HepG2 (cell line): ENCODE data around the gene PSMB2. TPM values are rescaled to one million over a fixed set of nuclear protein-coding genes. Genes with fewer than 3 reads are reported as not detected.

Experiments used
- CBX1 ChIP-seq: IDR thresholded peaks from one replicate; pipeline ENCODE4 v1.6.1; 2016; ENCODE audit warnings: antibody characterized with exemption, low read depth
- FOXA1 ChIP-seq, 2 experiments: fragments of 450-650 bp in 1 of 2; sonication (generic) in 1 of 2; formaldehyde crosslinking in 1 of 2; IDR thresholded peaks; 2 replicates each; pipeline versions ENCODE4 v1.4.0 to v1.6.1; 2016 to 2020; ENCODE audit warnings: missing genetic modification reagents in 1 of 2
- GPN1 ChIP-seq: sonication (generic); formaldehyde crosslinking; IDR thresholded peaks from 2 replicates; pipeline ENCODE4 v1.5.1; 2020; ENCODE audit warnings: missing genetic modification reagents, borderline replicate concordance
- IRF2 ChIP-seq: IDR thresholded peaks from 2 replicates; pipeline ENCODE4 v1.6.1; 2018; ENCODE audit warnings: missing genetic modification reagents, missing compliant biosample characterization
- JUNB ChIP-seq: sonication (generic); formaldehyde crosslinking; IDR thresholded peaks from 2 replicates; pipeline ENCODE4 v1.8.0; 2022; ENCODE audit warnings: missing genetic modification reagents, mild to moderate bottlenecking, borderline replicate concordance
- KAT7 ChIP-seq: IDR thresholded peaks from 2 replicates; pipeline ENCODE4 v1.6.1; 2018; ENCODE audit warnings: borderline replicate concordance, missing compliant biosample characterization
- RAD21 ChIP-seq: fragments of 450-650 bp; formaldehyde crosslinking; IDR thresholded peaks from 2 replicates; pipeline ENCODE4 v1.5.0; 2020; ENCODE audit warnings: mild to moderate bottlenecking
- SOX6 ChIP-seq, 2 experiments: fragments of 450-650 bp in 1 of 2; sonication (generic) in 1 of 2; formaldehyde crosslinking in 1 of 2; IDR thresholded peaks; 2 replicates each; pipeline versions ENCODE4 v1.4.0 to v1.6.1; 2017 to 2020; ENCODE audit warnings: antibody characterized with exemption in 1 of 2, mild to moderate bottlenecking in 1 of 2, missing genetic modification reagents in 1 of 2
- STAG1 ChIP-seq: sonication (generic); formaldehyde crosslinking; IDR thresholded peaks from 2 replicates; pipeline ENCODE4 v1.4.0; 2020; ENCODE audit warnings: missing genetic modification reagents
- TBX2 ChIP-seq: sonication (generic); formaldehyde crosslinking; IDR thresholded peaks from 2 replicates; pipeline ENCODE4 v1.5.0; 2020; ENCODE audit warnings: missing genetic modification reagents, mild to moderate bottlenecking, borderline replicate concordance
- ZNF44 ChIP-seq: sonication (generic); formaldehyde crosslinking; IDR thresholded peaks from 2 replicates; pipeline ENCODE4 v1.5.1; 2020; ENCODE audit warnings: mild to moderate bottlenecking, missing genetic modification reagents
- ZNF501 ChIP-seq: sonication (generic); formaldehyde crosslinking; IDR thresholded peaks from 2 replicates; pipeline ENCODE4 v1.5.1; 2020; ENCODE audit warnings: mild to moderate bottlenecking, moderate library complexity, missing genetic modification reagents
- ZNF616 ChIP-seq: sonication (generic); formaldehyde crosslinking; IDR thresholded peaks from 2 replicates; pipeline ENCODE4 v1.5.0; 2020; ENCODE audit warnings: low read depth, mild to moderate bottlenecking, missing genetic modification reagents
- ZNF619 ChIP-seq: sonication (generic); formaldehyde crosslinking; IDR thresholded peaks from 2 replicates; pipeline ENCODE4 v1.4.0; 2020; ENCODE audit warnings: mild to moderate bottlenecking, missing genetic modification reagents
- ZZZ3 ChIP-seq: sonication (generic); formaldehyde crosslinking; IDR thresholded peaks from 2 replicates; pipeline ENCODE4 v1.4.0; 2020; ENCODE audit warnings: missing genetic modification reagents, mild to moderate bottlenecking, borderline replicate concordance
- polyA plus RNA-seq, 8 experiments: library from polyadenylated mRNA; depleted of rRNA in 3 of 8; stranded (reverse) in 7 of 8; unstranded in 1 of 8; fragments of >200 nt; fragmentation: Illumina TruSeq in 4 of 8; extraction: Trizol in 4 of 8; gene quantifications; 2 replicates each; pipeline versions ENCODE4 v1.2.1 to v1.2.3, GENCODE V29; 2011 to 2016; ENCODE audit warnings: low read depth in 4 of 8, missing spikeins in 1 of 8, mixed read lengths in 1 of 8; ENCODE audit not compliant: insufficient read depth in 1 of 8
- total RNA-seq, 5 experiments: library from RNA; depleted of rRNA; stranded (reverse); fragments of >200 nt; fragmentation: Illumina TruSeq; extraction: Trizol; gene quantifications; 2 replicates each; pipeline ENCODE4 v1.2.3, GENCODE V29; 2016; ENCODE audit warnings: low read depth in 1 of 5
- TF ChIP-seq, protein P1 (sequence below): IDR thresholded peaks from 2 replicates; pipeline ENCODE4 v1.6.1; 2018; ENCODE audit warnings: missing genetic modification reagents
- TF ChIP-seq, protein P2 (sequence below): sonication (generic); formaldehyde crosslinking; IDR thresholded peaks from 2 replicates; pipeline ENCODE4 v1.5.1; 2020; ENCODE audit warnings: mild to moderate bottlenecking, moderate library complexity, missing genetic modification reagents
- TF ChIP-seq, protein P3 (sequence below): sonication (generic); formaldehyde crosslinking; IDR thresholded peaks from 2 replicates; pipeline ENCODE4 v1.5.0; 2020; ENCODE audit warnings: mild to moderate bottlenecking, missing genetic modification reagents, moderate library complexity

Gene PSMB2
- total and polyA plus RNA-seq, 2 of the 13 experiments (the other 11 are each of a cell fraction or from before 2014, with no cell fraction given) = 60.6 to 62.2 TPM

DNA sequence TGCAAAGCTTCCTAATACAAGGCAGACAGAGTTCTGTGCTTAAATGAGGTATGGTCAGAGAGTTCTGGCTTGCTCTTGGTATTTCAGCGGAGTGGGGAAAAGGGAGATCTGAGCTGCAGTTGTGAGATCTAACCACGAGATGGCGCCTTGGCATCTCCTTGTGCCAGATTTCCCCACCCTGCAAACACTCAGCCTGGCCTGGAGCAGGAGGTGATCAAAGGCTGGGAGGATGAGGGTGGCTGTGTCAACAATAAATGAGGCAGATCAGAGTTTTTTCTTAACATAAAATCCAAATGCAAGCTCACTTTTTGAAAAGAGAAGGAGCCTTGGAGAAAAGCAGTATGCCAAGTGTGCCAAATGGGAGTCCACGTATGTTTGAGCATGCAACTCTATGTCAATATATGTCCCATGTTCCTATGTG is 72.3 kb downstream of the PSMB2 start (continued):
- TF ChIP-seq ZNF501 (CRISPR knock-in tag) (0 out of 2 replicates have a peak, but pooled peaks have one; percentile 22), JUNB (no peak), TBX2 (0 out of 2 replicates have a peak, but pooled peaks have one; percentile 27), IRF2 (0 out of 2 replicates have a peak, but pooled peaks have one; percentile 23), GPN1 (CRISPR knock-in tag) (no peak), ZNF44 (CRISPR knock-in tag) (0 out of 2 replicates have a peak, but pooled peaks have one; percentile 79), ZZZ3 (CRISPR knock-in tag) (no peak), STAG1 (CRISPR knock-in tag) (peak; percentile 95), ZNF616 (CRISPR knock-in tag) (no peak), ZNF619 (CRISPR knock-in tag) (0 out of 2 replicates have a peak, but pooled peaks have one; percentile 67), CBX1 (no peak), SOX6 (IDR thresholded peaks at IDR 0.05) (no peak), SOX6 (CRISPR knock-in tag; IDR thresholded peaks at IDR 0.05) (0 out of 2 replicates have a peak, but pooled peaks have one; percentile 14), KAT7 (no peak), RAD21 (CRISPR knock-in tag) (peak; percentile 87), FOXA1 (IDR thresholded peaks at IDR 0.05) (no peak), FOXA1 (CRISPR knock-in tag; IDR thresholded peaks at IDR 0.05) (0 out of 2 replicates have a peak, but pooled peaks have one; percentile 30)
- TF ChIP-seq, protein P1, sequence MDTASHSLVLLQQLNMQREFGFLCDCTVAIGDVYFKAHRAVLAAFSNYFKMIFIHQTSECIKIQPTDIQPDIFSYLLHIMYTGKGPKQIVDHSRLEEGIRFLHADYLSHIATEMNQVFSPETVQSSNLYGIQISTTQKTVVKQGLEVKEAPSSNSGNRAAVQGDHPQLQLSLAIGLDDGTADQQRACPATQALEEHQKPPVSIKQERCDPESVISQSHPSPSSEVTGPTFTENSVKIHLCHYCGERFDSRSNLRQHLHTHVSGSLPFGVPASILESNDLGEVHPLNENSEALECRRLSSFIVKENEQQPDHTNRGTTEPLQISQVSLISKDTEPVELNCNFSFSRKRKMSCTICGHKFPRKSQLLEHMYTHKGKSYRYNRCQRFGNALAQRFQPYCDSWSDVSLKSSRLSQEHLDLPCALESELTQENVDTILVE (CRISPR knock-in tag) = no peak
- TF ChIP-seq, protein P2, sequence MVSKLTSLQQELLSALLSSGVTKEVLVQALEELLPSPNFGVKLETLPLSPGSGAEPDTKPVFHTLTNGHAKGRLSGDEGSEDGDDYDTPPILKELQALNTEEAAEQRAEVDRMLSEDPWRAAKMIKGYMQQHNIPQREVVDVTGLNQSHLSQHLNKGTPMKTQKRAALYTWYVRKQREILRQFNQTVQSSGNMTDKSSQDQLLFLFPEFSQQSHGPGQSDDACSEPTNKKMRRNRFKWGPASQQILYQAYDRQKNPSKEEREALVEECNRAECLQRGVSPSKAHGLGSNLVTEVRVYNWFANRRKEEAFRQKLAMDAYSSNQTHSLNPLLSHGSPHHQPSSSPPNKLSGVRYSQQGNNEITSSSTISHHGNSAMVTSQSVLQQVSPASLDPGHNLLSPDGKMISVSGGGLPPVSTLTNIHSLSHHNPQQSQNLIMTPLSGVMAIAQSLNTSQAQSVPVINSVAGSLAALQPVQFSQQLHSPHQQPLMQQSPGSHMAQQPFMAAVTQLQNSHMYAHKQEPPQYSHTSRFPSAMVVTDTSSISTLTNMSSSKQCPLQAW = 0 out of 2 replicates have a peak, but pooled peaks have one; percentile 38
- TF ChIP-seq, protein P3, sequence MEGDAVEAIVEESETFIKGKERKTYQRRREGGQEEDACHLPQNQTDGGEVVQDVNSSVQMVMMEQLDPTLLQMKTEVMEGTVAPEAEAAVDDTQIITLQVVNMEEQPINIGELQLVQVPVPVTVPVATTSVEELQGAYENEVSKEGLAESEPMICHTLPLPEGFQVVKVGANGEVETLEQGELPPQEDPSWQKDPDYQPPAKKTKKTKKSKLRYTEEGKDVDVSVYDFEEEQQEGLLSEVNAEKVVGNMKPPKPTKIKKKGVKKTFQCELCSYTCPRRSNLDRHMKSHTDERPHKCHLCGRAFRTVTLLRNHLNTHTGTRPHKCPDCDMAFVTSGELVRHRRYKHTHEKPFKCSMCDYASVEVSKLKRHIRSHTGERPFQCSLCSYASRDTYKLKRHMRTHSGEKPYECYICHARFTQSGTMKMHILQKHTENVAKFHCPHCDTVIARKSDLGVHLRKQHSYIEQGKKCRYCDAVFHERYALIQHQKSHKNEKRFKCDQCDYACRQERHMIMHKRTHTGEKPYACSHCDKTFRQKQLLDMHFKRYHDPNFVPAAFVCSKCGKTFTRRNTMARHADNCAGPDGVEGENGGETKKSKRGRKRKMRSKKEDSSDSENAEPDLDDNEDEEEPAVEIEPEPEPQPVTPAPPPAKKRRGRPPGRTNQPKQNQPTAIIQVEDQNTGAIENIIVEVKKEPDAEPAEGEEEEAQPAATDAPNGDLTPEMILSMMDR (CRISPR knock-in tag) = peak; percentile 95
